ENCODE data around the gene TOGARAM2. TPM values are rescaled to one million over a fixed set of nuclear protein-coding genes. Genes with fewer than 3 reads are reported as not detected.

The TOGARAM2 gene
- total RNA-seq, 1 experiment from 2014 or later: 0.75 TPM

- POLR2A ChIA-PET (ENCODE audit: low non-redundant PET): no interaction called here
- DNase-seq (ENCODE audit: low spot score): no peak
- no peaks in the 10 kb centered on the region for H3K27me3 ChIP-seq (replicated peaks; ENCODE audit: insufficient read depth, low read depth, low read length, poor library complexity)
- H3K9me3 ChIP-seq (ENCODE audit: low read depth, low read length, poor library complexity, severe bottlenecking): no peaks in the 10 kb centered on the region
- H3K4me3 ChIP-seq (ENCODE audit: low read depth, low read length, poor library complexity, severe bottlenecking): no peak overlapping the region
- intact Hi-C loops (cut with micrococcal nuclease; ENCODE audit: unreplicated experiment): no loop called here
- CTCF ChIA-PET: no interaction called here
- BruUV-seq (replicated peaks): no TSS peak
- TF ChIP-seq, protein P1, sequence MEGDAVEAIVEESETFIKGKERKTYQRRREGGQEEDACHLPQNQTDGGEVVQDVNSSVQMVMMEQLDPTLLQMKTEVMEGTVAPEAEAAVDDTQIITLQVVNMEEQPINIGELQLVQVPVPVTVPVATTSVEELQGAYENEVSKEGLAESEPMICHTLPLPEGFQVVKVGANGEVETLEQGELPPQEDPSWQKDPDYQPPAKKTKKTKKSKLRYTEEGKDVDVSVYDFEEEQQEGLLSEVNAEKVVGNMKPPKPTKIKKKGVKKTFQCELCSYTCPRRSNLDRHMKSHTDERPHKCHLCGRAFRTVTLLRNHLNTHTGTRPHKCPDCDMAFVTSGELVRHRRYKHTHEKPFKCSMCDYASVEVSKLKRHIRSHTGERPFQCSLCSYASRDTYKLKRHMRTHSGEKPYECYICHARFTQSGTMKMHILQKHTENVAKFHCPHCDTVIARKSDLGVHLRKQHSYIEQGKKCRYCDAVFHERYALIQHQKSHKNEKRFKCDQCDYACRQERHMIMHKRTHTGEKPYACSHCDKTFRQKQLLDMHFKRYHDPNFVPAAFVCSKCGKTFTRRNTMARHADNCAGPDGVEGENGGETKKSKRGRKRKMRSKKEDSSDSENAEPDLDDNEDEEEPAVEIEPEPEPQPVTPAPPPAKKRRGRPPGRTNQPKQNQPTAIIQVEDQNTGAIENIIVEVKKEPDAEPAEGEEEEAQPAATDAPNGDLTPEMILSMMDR (conservative IDR thresholded peaks at IDR 0.05; ENCODE audit: low read depth, low read length): no peak
- TF ChIP-seq EZH2 (IDR thresholded peaks at IDR 0.05; ENCODE audit: borderline replicate concordance, low read depth, low read length, poor library complexity, severe bottlenecking): no peak
- H3K4me1 ChIP-seq (ENCODE audit: insufficient read depth, low read length, poor library complexity, severe bottlenecking): no peaks in the 10 kb centered on the region
- H3K27ac ChIP-seq (ENCODE audit: low read depth, low read length, poor library complexity, severe bottlenecking): no peak overlapping the region
- no peaks in the 10 kb centered on the region for H3K36me3 ChIP-seq (ENCODE audit: insufficient read depth, low read length, poor library complexity, severe bottlenecking)
Observed at GRCh38 chr2:29054430-29054829, 73.3 kb downstream of the TOGARAM2 start.

DNA sequence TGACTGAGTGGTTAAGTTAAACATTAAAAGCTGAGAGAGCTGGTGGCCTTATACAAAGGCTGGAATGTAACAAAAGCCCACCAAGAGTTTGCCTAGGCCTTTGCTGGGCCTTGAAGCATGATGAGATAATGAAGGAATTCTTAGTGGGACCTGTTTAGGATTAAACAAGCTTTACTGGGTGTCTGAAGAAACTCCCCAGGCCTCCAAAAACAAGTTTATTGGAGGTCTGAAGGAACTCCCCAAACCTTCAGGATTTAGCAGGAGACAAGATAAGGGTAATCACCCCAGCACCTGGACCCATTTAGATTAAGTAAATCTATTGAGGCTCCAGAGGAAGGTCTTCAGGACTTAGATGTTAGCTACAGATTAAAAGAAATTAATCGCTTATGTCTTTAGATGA lies 74.5 kb downstream of the TOGARAM2 start:
- ChIA-PET CTCF (no interaction called here), POLR2A (ENCODE audit: low non-redundant PET) (no interaction called here)
- BruUV-seq (replicated peaks): no TSS peak
- Histone ChIP-seq H3K4me3 (ENCODE audit: low read depth, low read length, poor library complexity, severe bottlenecking) (no peak overlapping the region), H3K27me3 (replicated peaks; ENCODE audit: insufficient read depth, low read depth, low read length, poor library complexity) (no peaks in the 10 kb centered on the region), H3K27ac (ENCODE audit: low read depth, low read length, poor library complexity, severe bottlenecking) (no peak overlapping the region), H3K36me3 (ENCODE audit: insufficient read depth, low read length, poor library complexity, severe bottlenecking) (no peaks in the 10 kb centered on the region), H3K4me1 (ENCODE audit: insufficient read depth, low read length, poor library complexity, severe bottlenecking) (no peaks in the 10 kb centered on the region), H3K9me3 (ENCODE audit: low read depth, low read length, poor library complexity, severe bottlenecking) (no peaks in the 10 kb centered on the region)
- intact Hi-C loops (cut with micrococcal nuclease; ENCODE audit: unreplicated experiment): no loop called here
- no peak for TF ChIP-seq EZH2 (IDR thresholded peaks at IDR 0.05; ENCODE audit: borderline replicate concordance, low read depth, low read length, poor library complexity, severe bottlenecking)
- TF ChIP-seq, protein P1 (conservative IDR thresholded peaks at IDR 0.05; ENCODE audit: low read depth, low read length): no peak
- DNase-seq (ENCODE audit: low spot score): no peak

GRCh38 chr2:29056452-29056851 lies 75.4 kb downstream of the TOGARAM2 start:
- Histone ChIP-seq H3K4me3 (ENCODE audit: low read depth, low read length, poor library complexity, severe bottlenecking) (no peak overlapping the region), H3K9me3 (ENCODE audit: low read depth, low read length, poor library complexity, severe bottlenecking) (no peaks in the 10 kb centered on the region), H3K36me3 (ENCODE audit: insufficient read depth, low read length, poor library complexity, severe bottlenecking) (no peaks in the 10 kb centered on the region), H3K4me1 (ENCODE audit: insufficient read depth, low read length, poor library complexity, severe bottlenecking) (no peaks in the 10 kb centered on the region), H3K27me3 (replicated peaks; ENCODE audit: insufficient read depth, low read depth, low read length, poor library complexity) (no peaks in the 10 kb centered on the region), H3K27ac (ENCODE audit: low read depth, low read length, poor library complexity, severe bottlenecking) (no peak overlapping the region)
- CTCF ChIA-PET: no interaction called here
- DNase-seq (ENCODE audit: low spot score): no peak
- TF ChIP-seq, protein P1 (conservative IDR thresholded peaks at IDR 0.05; ENCODE audit: low read depth, low read length): no peak
- no peak for TF ChIP-seq EZH2 (IDR thresholded peaks at IDR 0.05; ENCODE audit: borderline replicate concordance, low read depth, low read length, poor library complexity, severe bottlenecking)
- intact Hi-C loops (cut with micrococcal nuclease; ENCODE audit: unreplicated experiment): no loop called here
- BruUV-seq (replicated peaks): no TSS peak
- POLR2A ChIA-PET (ENCODE audit: low non-redundant PET): no interaction called here

Data from A673 (cell line).